Epithelial cell of proximal tubule (primary cell): Measurements from ENCODE around the gene KLB. TPM values are rescaled to one million over a fixed set of nuclear protein-coding genes. Genes with fewer than 3 reads are reported as not detected.
A peak's percentile ranks its signal among the peaks of the same experiment; 100 is the strongest.

Experiments used
- DNase-seq: peaks from one replicate; pipeline ENCODE4 v3.0.0-alpha.2; 2011; ENCODE audit warnings: low read depth
- H3K4me3 ChIP-seq: 2 replicates; pipeline ENCODE4 v1.5.1; 2011; ENCODE audit warnings: low read depth, mild to moderate bottlenecking, low read length
- total RNA-seq: library from RNA; depleted of rRNA; stranded (reverse); fragments of >200 nt; gene quantifications from 2 replicates; pipeline ENCODE4 v1.2.3, GENCODE V29; 2015
- TF ChIP-seq, protein P1 (sequence below): conservative IDR thresholded peaks from 2 replicates; pipeline ENCODE4 v1.5.1; 2012; ENCODE audit warnings: low read depth, mild to moderate bottlenecking, low read length

Gene KLB
- total RNA-seq, 1 donor from 2014 or later, result not detected

DNA sequence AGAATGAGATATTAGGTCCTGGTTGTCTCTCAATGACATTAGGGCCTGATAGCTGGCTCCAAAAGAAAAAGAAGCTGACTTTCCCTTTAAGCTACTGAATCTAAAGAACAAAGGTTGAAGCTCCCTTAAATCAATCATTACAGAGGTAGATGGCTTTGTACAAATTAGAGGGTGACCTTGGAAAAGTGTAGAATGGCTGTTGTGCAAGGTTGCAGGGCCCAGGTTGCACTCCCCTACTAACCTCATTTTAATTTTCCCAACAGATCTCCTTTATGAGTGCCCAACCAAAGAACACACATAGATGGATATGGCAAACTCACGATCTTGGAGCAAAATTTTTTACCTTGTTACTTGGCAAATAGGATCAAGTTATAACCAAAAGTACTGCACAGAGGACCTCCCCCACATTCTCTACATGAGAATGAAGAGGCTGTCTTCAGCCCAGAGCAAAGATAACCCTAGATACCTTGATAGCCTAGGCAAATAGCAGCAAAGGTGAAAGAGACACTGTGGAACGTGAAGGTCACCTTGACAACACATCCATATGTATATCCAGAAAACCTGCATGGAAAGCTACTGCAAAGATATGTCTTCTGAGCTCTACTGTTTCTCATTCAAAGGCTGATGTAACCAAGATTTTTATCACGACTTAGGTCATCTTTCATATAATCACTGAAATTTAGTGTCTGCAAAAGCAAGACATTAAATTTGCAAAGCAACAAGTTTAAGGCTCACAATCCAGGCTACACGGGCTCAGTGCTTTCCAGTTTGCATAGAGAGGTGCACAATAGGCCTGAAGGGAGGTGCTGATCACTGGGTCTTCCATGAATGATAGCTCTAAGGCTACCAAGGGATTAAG is 23.0 kb downstream of the KLB start:
- no peak overlapping the region for H3K4me3 ChIP-seq
- TF ChIP-seq, protein P1, sequence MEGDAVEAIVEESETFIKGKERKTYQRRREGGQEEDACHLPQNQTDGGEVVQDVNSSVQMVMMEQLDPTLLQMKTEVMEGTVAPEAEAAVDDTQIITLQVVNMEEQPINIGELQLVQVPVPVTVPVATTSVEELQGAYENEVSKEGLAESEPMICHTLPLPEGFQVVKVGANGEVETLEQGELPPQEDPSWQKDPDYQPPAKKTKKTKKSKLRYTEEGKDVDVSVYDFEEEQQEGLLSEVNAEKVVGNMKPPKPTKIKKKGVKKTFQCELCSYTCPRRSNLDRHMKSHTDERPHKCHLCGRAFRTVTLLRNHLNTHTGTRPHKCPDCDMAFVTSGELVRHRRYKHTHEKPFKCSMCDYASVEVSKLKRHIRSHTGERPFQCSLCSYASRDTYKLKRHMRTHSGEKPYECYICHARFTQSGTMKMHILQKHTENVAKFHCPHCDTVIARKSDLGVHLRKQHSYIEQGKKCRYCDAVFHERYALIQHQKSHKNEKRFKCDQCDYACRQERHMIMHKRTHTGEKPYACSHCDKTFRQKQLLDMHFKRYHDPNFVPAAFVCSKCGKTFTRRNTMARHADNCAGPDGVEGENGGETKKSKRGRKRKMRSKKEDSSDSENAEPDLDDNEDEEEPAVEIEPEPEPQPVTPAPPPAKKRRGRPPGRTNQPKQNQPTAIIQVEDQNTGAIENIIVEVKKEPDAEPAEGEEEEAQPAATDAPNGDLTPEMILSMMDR, result no peak
- DNase-seq, result no peak

DNA sequence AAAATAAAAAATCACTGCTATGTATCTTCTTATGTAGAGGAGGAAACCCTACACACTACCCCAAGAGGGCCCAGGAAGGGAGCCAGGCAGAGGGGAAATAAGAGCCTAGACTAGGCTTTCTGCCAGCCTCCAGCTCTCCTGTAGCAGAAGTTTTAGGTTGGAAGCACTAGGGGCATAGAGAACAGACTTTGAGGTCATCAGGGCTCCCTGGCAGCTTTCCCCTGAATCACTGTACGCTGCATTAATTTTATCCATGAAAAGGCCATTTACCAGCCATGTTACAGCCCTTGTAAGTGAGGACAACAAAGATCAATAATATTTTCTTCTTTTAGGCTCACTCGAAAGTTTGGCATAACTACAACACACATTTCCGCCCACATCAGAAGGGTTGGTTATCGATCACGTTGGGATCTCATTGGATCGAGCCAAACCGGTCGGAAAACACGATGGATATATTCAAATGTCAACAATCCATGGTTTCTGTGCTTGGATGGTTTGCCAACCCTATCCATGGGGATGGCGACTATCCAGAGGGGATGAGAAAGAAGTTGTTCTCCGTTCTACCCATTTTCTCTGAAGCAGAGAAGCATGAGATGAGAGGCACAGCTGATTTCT is 27.3 kb downstream of the KLB start:
- no peak overlapping the region for H3K4me3 ChIP-seq
- DNase-seq, result no peak
- TF ChIP-seq, protein P1, result no peak

DNA sequence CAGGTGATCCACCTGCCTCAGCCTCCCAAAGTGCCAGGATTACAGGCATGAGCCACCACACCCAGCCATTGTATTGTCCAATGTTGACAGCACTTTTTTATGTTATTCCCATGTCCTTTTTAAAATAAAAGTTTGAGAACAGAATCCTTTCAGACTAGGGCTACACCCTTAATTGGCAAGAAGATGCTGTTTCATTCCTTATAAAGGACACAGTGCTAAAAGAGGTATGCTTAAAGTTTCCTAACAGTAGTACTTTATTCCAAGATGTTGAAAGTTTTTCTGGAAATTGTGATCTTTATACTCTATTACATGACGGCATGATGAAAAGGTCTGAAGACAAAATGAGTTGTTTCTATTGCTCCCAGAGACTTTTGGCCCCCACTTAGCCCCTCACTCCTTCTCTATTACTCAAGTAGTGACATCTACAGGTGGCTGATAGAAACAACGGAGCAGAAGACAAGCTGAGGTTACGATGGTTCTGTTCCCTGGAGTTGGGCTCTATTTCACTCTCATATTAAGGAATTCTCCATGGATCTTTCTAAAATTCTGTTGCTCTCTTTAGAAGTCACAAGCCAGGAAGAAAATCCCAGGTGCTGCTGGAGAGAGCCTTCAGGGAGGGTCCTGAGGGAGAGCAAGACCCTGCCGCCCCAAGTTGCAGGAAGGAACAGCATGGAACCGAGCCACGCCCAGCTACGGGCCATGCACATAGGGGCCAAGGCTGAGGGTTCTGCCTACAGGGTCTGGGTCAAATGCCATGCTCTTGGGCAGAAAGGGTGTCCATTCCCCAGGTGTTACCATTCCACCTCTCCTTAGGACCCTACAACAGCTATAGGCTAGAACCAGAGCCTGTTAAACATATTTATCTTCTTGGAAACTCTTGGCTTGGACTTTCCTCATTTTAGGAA is 29.2 kb downstream of the KLB start:
- no peak for DNase-seq
- H3K4me3 ChIP-seq, result no peak overlapping the region
- TF ChIP-seq, protein P1, result peak; percentile 36

DNA sequence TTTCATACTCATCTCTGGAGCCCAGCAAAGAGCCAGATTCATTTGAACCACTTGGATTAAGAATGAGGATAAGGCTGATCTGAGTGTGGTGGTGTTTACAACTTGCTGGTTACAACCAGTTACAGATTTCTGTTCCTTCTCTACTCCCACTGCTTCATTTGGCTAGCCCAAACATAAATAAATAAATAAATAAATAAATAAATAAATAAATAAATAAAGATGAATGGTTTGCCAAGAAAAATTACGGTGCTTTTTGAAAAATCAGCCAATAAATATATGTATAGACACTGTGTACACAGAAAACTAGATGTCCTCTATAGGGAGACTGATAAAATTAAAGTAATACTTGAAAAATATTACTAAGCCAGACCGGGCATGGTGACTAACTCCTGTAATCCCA is 34.9 kb downstream of the KLB start:
- H3K4me3 ChIP-seq, result no peak overlapping the region
- TF ChIP-seq, protein P1, result no peak
- no peak for DNase-seq

DNA sequence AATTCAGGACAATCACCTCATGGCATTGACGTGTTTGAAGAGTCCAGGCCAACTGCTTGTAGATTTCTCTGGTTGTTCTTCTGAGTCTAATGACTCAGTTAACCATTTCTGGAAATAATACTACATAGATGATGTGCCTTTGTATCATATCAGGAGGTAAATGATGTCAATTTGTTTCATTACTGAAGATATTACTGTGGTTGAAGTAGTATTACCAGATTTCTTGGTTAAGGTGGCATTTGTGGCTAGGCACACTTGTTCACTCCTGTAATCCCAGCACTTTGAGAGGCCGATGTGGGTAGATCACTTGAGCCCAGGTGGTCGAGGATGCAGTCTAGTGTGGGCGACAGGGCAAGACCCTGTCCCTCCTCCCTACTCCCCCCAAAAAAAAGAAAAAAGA is 36.3 kb downstream of the KLB start:
- no peak for DNase-seq
- TF ChIP-seq, protein P1, result no peak
- no peak overlapping the region for H3K4me3 ChIP-seq

- peak overlapping the region; percentile 11 for H3K4me3 ChIP-seq
- no peak for DNase-seq
- TF ChIP-seq, protein P1, result no peak
Measured at GRCh38 chr4:39446483-39446841, 39.7 kb downstream of the KLB start.
